Keratinocyte (primary cell): ENCODE measurements around the gene ERC1. TPM values are rescaled to one million over a fixed set of nuclear protein-coding genes. Genes with fewer than 3 reads are reported as not detected.

ENCODE experiments used
- DNase-seq: peaks from one replicate; pipeline ENCODE4 v3.0.0-alpha.2; 2011; ENCODE audit warnings: low read depth, missing footprints, low spot score
- FAIRE-seq: peaks from 2 replicates; lab custom pipeline; 2011; peaks lifted over from hg19 to GRCh38; lab: Jason Lieb, UNC
- H2AFZ ChIP-seq: 2 replicates; pipeline ENCODE4 v1.6.0; 2012; ENCODE audit warnings: low read length, control low read depth, inconsistent platforms; ENCODE audit not compliant: control insufficient read depth
- H3K27ac ChIP-seq: 2 replicates; pipeline ENCODE4 v1.5.1; 2011; ENCODE audit warnings: low read length; ENCODE audit not compliant: control insufficient read depth, insufficient read depth
- H3K27me3 ChIP-seq: 3 replicates; pipeline ENCODE4 v1.6.0; 2011; ENCODE audit warnings: low read length; ENCODE audit not compliant: control insufficient read depth, insufficient read depth; ENCODE audit errors: extremely low read depth
- H3K36me3 ChIP-seq, 2 experiments: 2 replicates in 1 of 2; 3 replicates in 1 of 2; pipeline ENCODE4 v1.5.1; 2011; ENCODE audit warnings: low read length in 2 of 2, mild to moderate bottlenecking in 1 of 2; ENCODE audit not compliant: control insufficient read depth in 2 of 2, insufficient read depth in 2 of 2; ENCODE audit errors: extremely low read depth in 1 of 2
- H3K4me1 ChIP-seq: 3 replicates; pipeline ENCODE4 v1.5.1; 2011; ENCODE audit warnings: low read length; ENCODE audit not compliant: control insufficient read depth, insufficient read depth; ENCODE audit errors: extremely low read depth
- H3K4me2 ChIP-seq: 3 replicates; pipeline ENCODE4 v1.6.0; 2011; ENCODE audit warnings: low read depth, low read length; ENCODE audit not compliant: control insufficient read depth, insufficient read depth; ENCODE audit errors: extremely low read depth
- H3K4me3 ChIP-seq, 3 experiments: fragments of 200-600 bp in 1 of 3; sonication (generic) in 1 of 3; 2 replicates in 2 of 3; 3 replicates in 1 of 3; pipeline ENCODE4 v1.5.1; 2011 to 2016; ENCODE audit warnings: low read length in 3 of 3, mild to moderate bottlenecking in 3 of 3, control low read depth in 2 of 3, inconsistent platforms in 1 of 3, low read depth in 1 of 3, mixed read lengths in 1 of 3, mixed run types in 1 of 3, moderate library complexity in 1 of 3; ENCODE audit not compliant: control insufficient read depth in 2 of 3, insufficient read depth in 2 of 3; ENCODE audit errors: extremely low read depth in 1 of 3
- H3K79me2 ChIP-seq: 2 replicates; pipeline ENCODE4 v1.6.0; 2012; ENCODE audit warnings: low read length; ENCODE audit not compliant: control insufficient read depth, insufficient read depth
- H3K9ac ChIP-seq: 3 replicates; pipeline ENCODE4 v1.6.0; 2011; ENCODE audit warnings: low read length; ENCODE audit not compliant: control insufficient read depth, insufficient read depth; ENCODE audit errors: extremely low read depth
- H3K9me1 ChIP-seq: 3 replicates; pipeline ENCODE4 v1.6.0; 2011; ENCODE audit warnings: low read length; ENCODE audit not compliant: control insufficient read depth, insufficient read depth; ENCODE audit errors: extremely low read depth
- H3K9me3 ChIP-seq: 2 replicates; pipeline ENCODE4 v1.5.1; 2012; ENCODE audit warnings: low read depth, low read length; ENCODE audit not compliant: control insufficient read depth
- H4K20me1 ChIP-seq: 3 replicates; pipeline ENCODE4 v1.6.0; 2011; ENCODE audit warnings: low read length; ENCODE audit not compliant: control insufficient read depth, insufficient read depth; ENCODE audit errors: extremely low read depth
- EZH2 ChIP-seq: IDR thresholded peaks from one replicate; pipeline ENCODE4 v1.6.1; 2012; ENCODE audit warnings: inconsistent platforms, mild to moderate bottlenecking, low read length, moderate library complexity
- dilution Hi-C: fragments of 300-500 bp; cut with MboI; formaldehyde crosslinking; loops from one replicate; pipeline ENCODE4 v1.7.0; 2020; ENCODE audit warnings: low sequenced_read_pairs; ENCODE audit not compliant: extremely low pct_ligation_motif_present
- polyA plus RNA-seq, 5 experiments: library from polyadenylated mRNA; depleted of rRNA in 3 of 5; stranded (reverse) in 3 of 5; stranded (forward) in 1 of 5; unstranded in 1 of 5; fragments of >200 nt; gene quantifications; 1 replicate in 1 of 5; 2 replicates in 3 of 5; 3 replicates in 1 of 5; pipeline versions ENCODE4 v1.2.1 to v1.2.3, GENCODE V29; 2011 to 2012; ENCODE audit warnings: missing spikeins in 2 of 5, low read depth in 1 of 5, low replicate concordance in 1 of 5
- TF ChIP-seq, protein P1 (sequence below), 3 experiments: IDR thresholded peaks in 1 of 3; conservative IDR thresholded peaks in 1 of 3; optimal IDR thresholded peaks in 1 of 3; 2 replicates in 2 of 3; 3 replicates in 1 of 3; pipeline versions ENCODE3 to v1.5.1; 2011; ENCODE audit warnings: low read length in 3 of 3, mild to moderate bottlenecking in 3 of 3, moderate library complexity in 2 of 3, control low read depth in 1 of 3, inconsistent platforms in 1 of 3; ENCODE audit not compliant: insufficient read depth in 2 of 3; ENCODE audit errors: extremely low read depth in 1 of 3

The ERC1 gene
- polyA plus RNA-seq, 1 donor (not counting 4 experiments of a cell fraction or from before 2014, with no cell fraction given), result 16.1 TPM

DNA sequence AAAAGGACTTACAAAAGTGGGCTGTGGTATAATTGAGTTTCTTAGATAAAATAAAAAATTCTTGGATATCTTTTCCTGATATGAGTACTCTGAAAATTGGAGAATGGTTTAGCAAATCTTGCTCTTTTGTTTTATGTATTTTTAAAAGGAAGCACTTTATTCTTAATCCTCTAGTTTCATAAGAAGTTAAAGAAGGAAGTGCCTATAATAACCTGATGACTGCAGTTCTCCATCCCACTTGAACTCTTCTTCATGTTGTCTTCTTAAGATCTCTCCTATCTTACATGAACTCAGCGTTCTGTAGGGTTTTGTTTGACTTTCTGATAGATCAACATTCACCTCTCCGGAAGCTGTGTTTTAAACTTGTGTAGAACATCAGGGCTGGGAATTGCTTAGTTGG, 271.0 kb downstream of the ERC1 start:
- Histone ChIP-seq H3K9me3 (no peaks in the 10 kb centered on the region), H3K4me1 (no peaks in the 10 kb centered on the region), H3K27me3 (no peaks in the 10 kb centered on the region), H3K36me3 (peaks cover 3% of the 10 kb centered on the region in 2 experiments), H3K27ac (no peak overlapping the region), H2AFZ (no peak overlapping the region), H3K9me1 (no peaks in the 10 kb centered on the region), H3K4me3 (no peak overlapping the region), H3K4me2 (no peak overlapping the region), H4K20me1 (no peaks in the 10 kb centered on the region), H3K9ac (no peak overlapping the region), H3K79me2 (no peaks in the 10 kb centered on the region)
- dilution Hi-C loops, result no loop called here
- no peak for FAIRE-seq
- no peak for DNase-seq
- TF ChIP-seq, protein P1, sequence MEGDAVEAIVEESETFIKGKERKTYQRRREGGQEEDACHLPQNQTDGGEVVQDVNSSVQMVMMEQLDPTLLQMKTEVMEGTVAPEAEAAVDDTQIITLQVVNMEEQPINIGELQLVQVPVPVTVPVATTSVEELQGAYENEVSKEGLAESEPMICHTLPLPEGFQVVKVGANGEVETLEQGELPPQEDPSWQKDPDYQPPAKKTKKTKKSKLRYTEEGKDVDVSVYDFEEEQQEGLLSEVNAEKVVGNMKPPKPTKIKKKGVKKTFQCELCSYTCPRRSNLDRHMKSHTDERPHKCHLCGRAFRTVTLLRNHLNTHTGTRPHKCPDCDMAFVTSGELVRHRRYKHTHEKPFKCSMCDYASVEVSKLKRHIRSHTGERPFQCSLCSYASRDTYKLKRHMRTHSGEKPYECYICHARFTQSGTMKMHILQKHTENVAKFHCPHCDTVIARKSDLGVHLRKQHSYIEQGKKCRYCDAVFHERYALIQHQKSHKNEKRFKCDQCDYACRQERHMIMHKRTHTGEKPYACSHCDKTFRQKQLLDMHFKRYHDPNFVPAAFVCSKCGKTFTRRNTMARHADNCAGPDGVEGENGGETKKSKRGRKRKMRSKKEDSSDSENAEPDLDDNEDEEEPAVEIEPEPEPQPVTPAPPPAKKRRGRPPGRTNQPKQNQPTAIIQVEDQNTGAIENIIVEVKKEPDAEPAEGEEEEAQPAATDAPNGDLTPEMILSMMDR (optimal IDR thresholded peaks at IDR 0.05 in 1 of 3, IDR thresholded peaks at IDR 0.05 in 1 of 3, conservative IDR thresholded peaks at IDR 0.05 in 1 of 3; ENCODE audit: extremely low read depth in 1 of 3, insufficient read depth in 2 of 3, low read length in 3 of 3), result no peak
- TF ChIP-seq EZH2, result no peak

GRCh38 chr12:1267243-1267642, 276.2 kb downstream of the ERC1 start:
- dilution Hi-C loops, result no loop called here
- Histone ChIP-seq H3K27me3 (no peaks in the 10 kb centered on the region), H4K20me1 (no peaks in the 10 kb centered on the region), H2AFZ (no peak overlapping the region), H3K4me3 (no peak overlapping the region), H3K9ac (no peak overlapping the region), H3K9me1 (no peaks in the 10 kb centered on the region), H3K79me2 (no peaks in the 10 kb centered on the region), H3K4me2 (no peak overlapping the region), H3K27ac (no peak overlapping the region), H3K4me1 (no peaks in the 10 kb centered on the region), H3K36me3 (peaks cover 0 to 3% of the 10 kb centered on the region in 2 experiments), H3K9me3 (no peaks in the 10 kb centered on the region)
- TF ChIP-seq, protein P1 (optimal IDR thresholded peaks at IDR 0.05 in 1 of 3, IDR thresholded peaks at IDR 0.05 in 1 of 3, conservative IDR thresholded peaks at IDR 0.05 in 1 of 3; ENCODE audit: extremely low read depth in 1 of 3, insufficient read depth in 2 of 3, low read length in 3 of 3), result no peak
- no peak for TF ChIP-seq EZH2
- DNase-seq, result no peak
- FAIRE-seq, result no peak
